Measurements from ENCODE around the gene MME.

- no peak for TF ChIP-seq POLR2A (IDR thresholded peaks at IDR 0.05)
- TF ChIP-seq CTCF (IDR thresholded peaks at IDR 0.05), result no peak
These were observed at the start of gene MME for GRCh38 chr3:155079746-155080487.

Measured in uterus (tissue), 2 donors.